GM04504 (cell line): Measurements from ENCODE around the gene MYO16.

Source experiments
- DNase-seq: peaks from one replicate; pipeline ENCODE4 v3.0.0-alpha.2; 2012; ENCODE audit warnings: low read depth

MYO16 gene

DNA sequence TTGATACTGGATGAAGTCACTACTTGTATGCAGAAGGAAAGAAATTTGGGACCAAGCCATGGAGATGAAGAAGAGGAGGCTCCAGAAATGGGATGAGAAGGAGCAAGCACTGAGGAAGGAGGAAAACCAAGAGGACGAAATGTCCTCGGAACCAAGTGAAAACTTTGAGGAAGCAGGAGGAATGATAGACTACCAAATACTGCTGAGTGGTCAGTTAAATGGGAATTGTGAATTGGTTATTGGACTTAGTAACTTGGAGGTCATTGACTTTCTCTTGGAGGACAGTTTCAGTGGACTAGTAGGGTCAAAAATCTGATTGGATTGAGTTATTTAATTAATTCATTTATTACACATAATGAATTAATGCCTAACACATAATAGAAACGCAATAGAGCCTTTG is 167.9 kb downstream of the MYO16 start:
- DNase-seq: no peak

DNA sequence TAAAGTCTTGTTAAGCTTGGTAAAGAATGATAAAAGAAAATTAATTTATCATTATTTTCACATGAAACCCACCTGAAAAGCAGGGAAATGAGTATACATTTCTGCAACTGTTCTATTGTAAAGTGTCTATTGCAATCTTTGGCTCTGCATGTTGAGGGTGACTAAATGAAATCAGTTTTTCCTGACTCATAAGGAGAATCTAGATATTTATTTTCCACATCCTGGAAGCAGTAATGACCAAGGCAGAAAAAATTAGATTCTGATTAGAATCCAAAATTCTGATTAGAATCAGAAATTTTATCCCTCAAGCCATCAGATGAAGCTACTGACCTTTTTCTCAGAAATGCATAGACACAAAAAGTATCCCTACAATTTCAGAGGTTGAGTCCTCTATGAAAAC is 178.4 kb downstream of the MYO16 start:
- DNase-seq: no peak

DNA sequence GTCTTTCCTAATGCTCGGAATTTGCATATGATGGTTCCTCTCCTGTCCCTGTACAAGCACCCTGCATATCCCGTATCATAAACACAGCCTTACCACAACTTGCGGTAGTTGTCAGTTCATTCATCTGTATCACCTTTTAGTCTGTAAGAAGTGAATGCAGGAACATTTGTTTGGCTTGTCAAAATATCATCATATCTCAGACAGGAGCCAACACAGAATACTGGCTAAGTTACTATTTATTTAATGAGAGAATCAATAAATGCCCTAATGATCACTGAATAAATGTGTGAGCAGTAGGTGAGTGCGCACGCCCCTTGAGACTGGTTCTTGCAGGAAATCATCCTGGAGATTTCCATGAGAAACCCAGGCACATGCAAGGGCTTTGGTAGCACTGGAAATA is 182.8 kb downstream of the MYO16 start:
- no peak for DNase-seq

DNA sequence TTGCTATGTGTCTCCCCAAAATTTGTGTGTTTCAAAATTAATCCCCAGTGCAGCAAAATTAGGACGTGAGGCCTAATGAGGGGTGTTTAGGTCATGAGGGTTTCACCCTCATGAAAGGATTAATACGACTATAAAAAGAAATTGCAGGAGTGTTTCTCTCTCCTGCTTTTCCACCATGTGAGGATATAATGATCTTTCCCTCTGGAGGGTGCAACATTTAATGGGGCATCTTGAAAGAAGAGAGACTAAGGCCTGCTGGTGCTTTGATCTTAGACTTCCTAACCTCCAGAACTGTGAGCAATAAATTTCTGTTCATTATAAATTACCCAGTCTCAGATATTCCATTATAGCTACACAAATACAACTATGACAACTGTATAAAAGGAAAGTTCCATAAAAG is 183.2 kb downstream of the MYO16 start:
- DNase-seq: no peak

DNA sequence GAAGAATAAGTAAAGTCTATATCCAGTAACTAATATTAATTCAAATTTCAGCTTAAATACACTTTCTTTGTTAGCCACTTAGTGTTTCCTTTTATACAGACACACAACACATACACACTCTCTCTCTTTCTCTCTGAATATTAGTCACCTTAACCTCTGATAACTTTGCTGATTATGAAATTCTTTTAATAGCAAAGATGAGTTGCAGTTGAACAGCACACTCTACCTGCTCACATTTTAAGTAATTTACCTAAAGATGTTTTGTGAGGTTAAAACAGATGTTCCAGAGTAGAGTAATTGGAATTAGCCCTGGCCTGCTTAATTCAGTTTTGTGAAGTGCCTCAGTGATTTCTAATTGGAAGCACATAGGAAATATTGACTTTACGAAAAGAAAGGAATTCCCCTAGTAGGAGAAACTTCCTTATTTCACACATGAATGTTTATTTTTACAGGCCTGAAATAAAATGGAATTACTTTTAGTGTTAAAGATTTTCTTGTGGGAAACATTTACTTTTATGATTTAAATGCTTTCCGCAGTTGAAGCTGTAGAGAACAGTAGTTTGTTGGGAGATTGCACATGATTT is 184.3 kb downstream of the MYO16 start:
- no peak for DNase-seq

DNA sequence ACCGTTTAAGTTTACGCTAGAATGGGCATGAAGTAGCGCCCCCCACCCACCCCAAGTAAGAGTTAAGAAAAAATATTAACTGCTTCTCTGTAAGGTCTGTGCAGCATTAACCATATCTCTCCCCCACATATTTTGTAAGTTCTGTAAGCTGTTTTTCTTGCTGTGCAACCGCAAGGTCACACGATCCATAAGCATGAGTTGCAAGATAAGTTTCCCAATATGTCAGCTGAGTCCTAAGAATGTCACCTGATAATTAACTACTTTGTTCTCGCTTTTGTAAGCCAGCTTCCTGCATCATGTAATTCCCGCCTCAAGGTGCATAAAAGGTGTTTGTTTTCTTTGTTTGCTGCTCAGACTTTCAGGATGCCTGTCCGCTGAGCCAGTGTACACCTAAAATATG is 187.0 kb downstream of the MYO16 start:
- DNase-seq: no peak

DNA sequence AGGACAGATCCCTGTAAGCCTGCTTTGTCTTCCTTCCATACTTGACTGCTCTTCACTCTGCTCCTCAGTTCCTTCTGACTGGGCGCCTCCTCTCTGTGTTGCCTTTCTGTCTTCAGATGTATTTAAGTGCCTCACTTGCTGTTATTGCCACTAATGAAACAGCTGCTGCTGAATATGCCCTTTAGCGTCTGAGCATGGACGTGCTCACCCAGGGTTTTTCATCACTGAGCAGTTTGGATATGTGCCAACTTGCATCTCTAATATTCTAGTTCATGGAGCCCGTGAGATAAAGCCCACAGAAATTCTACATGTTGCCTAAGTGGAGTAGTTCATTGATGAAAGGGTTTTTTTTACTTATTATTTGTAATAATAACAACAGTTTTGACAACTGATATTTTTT is 198.2 kb downstream of the MYO16 start:
- DNase-seq: no peak

DNA sequence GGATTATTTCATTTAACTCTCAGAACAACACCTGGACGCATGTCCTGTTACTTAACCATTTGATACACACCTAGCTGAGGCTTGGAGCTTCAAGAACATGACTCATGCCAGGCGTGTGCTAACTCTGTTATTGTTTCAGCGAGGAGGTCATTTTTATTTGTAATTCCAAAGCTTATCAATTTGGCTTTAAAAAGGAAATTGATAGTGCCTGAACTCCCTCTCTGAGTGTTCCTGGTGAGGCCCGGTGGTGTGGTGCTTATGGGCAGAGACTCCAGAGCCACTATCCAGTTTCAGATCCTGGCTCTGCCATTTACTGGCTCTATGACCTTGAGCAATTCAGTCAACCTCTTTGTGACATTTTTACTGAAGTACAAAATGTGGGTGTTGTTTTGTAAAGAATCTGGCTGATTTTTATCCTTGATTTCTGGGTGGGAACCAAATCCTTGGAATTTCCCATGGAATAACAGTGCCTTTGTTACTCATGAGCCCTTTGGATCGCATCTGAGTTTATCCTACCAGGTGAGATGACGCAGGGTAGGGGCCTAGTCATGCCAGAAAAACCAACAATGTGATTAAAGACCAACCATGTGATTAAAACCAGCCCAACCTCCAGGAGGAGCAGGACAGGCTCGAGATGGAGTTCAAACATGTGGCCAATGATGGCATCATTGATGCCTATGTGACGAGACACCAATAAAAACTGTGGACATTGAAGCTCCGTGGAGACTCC is 198.8 kb downstream of the MYO16 start:
- DNase-seq: no peak

DNA sequence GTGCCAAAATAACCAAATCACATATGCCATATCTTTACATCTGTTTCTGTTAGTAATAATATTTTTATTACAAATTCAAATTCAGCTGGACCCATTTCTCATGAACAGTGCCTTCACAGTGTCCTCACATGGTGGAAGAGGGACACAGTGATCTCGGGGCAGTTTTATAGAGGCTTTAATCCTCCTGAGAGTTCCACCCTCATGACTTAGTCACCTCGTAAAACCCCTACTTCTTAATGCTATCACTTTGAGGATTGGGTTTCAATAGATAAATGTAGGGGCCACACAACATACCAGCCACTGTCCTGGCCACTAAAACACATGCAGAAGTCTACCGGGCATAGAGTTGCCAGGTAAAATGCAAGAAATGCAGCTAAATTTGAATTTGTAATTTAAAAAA is 201.5 kb downstream of the MYO16 start:
- no peak for DNase-seq

DNA sequence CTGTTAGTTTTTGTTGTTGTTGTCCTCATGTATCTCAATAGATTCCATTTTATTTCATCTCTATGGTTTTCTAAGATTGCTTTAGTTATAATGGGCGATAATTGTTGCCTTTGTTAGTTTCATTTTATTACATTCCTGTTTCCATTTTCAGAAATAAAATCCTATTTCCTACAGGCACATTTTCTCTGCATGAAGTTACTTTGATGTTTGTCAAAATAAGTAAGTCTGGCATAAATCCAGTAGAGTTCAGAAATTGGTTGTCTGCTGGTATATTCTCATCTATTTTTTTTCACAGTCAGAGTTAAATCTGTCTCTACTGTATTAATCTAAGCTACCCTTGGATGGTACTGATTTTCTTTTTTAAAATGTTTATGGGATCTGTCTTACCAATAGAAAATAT is 204.1 kb downstream of the MYO16 start:
- no peak for DNase-seq

DNA sequence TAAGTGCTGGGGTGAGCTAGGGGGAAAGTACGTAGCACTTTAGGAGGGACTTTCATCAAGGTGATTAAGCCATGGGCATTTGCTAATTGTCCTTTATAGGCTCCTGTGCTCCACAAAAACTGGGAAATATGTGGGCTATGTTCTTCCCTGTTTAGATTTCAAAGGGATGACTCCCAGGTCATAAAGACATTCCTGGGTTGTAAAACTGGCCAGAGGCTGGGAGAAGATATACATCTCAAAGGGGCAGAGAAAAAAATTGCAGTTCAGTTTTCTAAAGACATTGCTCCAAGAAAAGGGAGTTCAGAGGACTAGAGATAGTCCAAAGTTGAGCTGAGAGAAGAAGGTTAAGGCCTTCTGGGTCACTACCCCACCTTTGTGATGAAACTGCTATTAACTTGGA is 204.8 kb downstream of the MYO16 start:
- DNase-seq: no peak

DNA sequence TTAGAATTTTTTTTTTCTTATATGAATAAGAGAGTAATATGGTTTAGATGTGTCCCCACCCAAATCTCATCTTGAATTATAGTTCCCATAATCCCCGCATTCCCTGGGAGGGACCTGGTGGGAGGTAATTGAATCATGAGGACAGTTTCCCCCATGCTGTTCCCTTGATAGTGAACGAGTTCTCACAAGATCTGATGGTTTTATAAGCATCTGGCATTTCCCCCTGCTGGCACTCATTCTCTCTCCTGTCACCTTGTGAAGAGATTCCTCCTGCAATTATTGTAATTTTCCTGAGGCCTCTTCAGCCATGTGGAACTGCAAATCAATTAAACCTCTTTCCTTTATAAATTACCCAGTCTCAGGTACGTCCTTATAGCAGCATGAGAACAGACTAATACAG is 205.7 kb downstream of the MYO16 start:
- no peak for DNase-seq

DNA sequence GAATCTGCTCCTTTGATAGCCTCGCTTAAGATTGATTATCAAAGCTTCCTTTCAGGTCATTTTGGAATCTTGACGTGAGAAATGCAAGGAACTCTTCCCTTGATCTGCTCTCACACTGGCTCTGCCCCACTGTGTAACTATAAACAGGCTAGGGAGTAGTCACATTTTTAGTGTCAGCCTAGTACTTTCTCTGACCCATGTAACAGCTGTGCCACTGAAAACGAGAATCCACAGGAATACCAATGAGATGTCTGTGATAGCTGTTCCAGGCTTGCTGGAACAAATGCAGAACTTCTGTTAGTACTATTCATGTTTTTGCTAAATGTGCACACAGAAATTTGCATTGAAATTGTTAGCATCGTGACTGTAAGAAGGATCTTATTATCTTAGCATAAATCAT is 221.3 kb downstream of the MYO16 start:
- DNase-seq: no peak

DNA sequence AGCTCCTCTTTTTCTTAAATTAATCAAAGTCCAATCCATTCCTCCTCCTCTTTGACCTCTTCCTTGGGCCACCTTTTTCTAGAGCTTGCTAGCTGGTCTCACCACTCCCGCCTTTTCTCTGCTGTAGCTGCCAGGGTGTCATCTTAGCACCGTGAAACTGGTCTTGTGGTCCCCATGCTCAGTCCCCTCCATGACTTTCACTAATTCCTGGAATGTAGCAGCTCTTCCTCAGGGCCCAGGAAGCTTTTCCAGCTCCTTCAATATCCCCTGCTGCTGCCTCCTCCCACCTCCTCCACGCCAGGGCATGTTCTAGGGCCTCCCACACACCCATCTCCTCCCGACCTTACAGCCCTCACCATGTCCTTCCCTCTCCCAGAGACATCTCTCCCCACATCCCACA is 222.2 kb downstream of the MYO16 start:
- no peak for DNase-seq

DNA sequence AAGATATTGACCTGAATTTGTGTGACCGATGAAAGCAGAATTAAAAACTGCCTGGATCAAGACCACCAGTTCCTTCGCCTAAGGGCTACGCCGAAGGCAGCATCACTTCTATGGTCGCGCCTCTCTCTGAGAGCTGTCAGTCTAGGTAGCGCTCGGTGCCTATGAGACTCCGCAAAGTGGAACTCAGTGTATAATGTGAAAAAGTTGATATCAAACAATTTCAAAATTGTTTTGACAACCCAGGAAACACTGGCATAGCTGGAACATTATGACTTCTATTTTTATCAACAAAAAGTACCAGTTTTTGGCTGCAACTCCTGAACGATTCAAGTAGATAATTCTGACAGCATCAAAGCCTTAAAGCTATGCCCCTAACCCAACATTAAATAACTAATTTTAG is 223.6 kb downstream of the MYO16 start:
- no peak for DNase-seq

DNA sequence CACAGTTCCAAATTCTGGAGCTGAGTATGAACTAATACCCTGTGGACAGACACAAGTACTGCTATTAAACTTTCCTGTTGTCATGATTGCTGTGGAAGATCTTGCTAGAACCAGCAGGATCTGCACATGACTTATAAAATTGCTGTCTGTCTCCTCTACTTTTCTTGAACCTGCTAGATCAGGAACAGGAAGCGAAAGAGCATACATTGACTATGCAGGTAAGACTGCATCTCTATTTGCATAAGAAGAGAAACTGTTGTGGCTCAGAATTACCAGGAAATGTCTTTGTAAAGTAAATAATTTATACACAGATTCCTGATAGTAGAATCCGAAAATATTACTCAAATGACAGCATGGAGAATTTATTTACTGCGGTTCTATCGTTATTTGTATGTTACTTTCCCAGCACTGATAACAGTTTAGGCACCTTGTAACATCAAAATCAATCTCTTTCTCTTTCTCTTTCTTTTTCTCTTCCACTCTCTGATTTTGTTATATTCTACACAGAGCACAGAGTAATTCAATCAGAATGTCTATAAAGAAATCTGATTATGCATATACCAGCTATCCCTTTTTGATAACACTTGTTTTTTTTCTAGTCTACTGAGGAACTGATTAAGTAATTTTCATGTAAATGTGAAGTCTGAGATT is 226.5 kb downstream of the MYO16 start:
- no peak for DNase-seq

DNA sequence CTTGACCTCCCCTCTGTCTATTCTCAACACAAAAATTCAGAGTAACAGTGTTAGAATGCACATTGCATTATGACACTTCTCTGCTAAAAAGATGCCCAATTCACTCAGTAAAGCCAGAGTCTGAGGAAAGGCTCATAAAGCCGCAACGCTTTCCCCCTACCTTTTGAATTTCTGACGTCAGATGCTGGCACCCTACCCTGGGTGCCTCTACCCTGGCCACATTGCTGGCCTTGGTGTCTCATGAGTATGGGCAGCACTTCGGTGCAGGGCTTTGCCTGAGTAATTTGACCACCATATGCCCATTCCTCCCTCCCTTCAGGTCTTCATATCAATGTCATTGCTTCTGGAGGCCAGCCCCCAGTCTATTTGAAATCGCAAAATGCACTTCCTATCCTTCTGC is 229.3 kb downstream of the MYO16 start:
- no peak for DNase-seq

DNA sequence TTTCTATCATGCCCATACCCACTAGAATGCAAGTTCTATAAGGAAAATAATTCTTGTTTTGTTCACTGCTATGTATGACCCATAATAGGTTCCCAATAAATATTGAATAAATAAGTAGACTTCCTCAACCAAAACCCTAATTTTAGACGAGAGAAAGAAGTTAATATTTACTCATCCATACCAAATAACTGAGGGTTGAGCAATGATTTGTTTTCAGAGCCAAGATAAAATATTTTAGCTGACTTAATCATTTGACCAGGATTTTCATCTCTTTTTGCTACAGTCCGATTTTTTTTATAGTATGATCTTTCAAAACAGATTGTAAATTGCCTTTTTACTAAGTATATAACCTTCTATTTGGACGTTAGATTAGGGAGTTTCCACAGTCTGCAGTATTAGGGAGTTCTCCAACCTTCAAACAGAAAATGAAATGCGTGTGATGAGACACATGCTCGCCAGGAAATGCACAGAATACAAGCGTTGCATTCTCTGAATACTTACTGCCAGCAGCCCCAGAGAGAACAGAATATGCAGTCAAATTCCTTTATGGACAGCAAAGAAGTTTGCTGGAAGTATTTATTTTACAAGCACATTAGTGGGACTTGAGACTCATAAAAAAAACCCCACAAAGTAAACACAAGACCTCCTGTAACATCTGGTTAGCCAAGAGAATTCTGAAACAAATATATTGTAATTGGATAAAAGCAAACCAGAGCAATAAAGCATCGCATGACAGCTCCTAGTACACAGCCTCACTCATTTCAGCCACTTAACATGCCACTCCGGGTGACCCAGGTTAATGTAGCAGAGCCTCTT is 230.0 kb downstream of the MYO16 start:
- DNase-seq: peak; percentile 63

DNA sequence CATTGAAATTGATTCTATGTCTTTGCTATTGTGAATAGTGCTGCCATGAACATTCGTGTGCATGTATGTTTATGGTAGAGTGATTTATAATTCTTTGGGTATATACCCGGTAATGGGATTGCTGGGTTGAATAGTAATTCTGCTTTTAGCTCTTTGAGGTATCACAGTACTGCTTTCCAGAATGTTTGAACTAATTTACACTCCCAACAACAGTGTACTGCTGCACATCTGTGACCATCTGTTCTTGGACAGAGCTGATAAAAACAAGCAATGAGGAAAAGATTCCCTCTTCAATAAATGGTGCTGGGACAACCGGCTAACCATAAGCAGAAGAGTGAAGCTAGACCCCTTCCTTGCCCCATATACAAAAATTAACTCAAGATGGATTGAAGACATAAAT is 231.0 kb downstream of the MYO16 start:
- no peak for DNase-seq

DNA sequence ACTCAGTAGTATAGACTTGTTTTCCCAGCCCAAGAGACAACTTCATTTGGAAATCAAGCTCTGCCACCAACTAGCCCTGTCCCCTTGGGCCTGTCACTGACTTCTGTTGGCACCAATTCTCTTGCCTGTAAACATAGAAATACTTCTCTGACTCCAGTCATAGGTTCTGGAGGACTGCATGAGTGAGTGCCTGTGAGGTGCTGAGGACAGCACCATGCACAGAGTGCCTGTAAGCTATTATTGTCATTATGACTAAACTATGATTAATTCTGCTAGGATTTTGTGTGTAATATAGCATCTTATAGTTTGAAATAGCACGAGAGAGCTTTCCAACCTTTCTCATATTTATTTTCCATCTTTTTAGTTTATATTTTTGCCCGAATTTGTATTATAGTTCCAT is 247.9 kb downstream of the MYO16 start:
- no peak for DNase-seq

DNA sequence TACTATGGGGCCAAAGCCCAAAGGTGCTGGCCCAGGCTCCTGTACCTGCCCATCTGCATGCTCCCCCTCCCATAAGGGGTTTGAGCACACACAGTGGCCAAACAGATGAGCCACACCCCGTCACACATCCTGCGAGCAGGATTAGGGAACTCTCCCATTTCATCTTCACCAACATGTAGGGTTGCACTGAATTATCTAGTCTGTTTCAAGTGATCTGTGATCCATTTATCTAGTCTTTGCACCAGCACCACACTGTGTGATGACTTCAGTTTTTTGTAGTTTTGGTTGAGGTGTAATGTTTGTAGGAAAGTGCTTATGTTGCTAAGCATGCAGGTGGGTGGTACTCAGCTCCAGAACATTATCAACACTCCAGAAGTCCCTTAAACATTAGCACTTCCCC is 249.3 kb downstream of the MYO16 start:
- no peak for DNase-seq

DNA sequence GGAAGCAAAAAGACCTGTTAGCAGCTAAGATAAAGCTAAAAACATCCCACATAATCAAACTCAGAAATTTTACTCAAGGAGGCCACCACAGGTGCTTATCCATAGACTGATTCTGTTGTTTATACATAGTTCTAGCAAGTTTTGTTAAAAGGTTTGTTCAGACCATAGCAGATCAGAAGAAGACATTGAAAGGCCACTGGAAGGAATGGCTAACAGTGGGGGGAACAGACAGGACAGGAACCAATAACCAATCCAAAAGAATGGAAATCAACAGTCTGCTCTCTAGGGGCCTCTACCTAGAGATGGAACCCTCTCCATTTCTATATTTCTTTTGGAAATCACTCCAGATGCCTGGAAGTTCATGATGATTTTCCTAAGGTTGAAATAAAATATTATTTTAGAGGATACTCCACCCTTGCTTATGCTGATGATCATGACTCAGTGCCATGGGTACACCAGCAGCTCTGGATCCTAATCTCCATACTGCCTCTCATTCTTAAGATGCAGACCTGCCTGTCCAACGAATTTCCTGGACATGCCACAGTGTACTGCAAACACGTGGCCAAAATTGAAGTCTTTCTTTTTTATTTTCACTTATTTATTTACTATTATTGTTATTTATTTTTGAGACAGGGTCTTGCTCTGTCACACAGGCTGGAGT is 260.0 kb downstream of the MYO16 start:
- no peak for DNase-seq
